C4-2B (cell line): Measurements from ENCODE around the gene OBP2A.

Experiments used
- CTCF ChIP-seq: fragments of 450-650 bp; conservative IDR thresholded peaks from 2 replicates; pipeline ENCODE4 v1.5.1; 2017; ENCODE audit warnings: mild to moderate bottlenecking
- ZFX ChIP-seq: fragments of 450-650 bp; IDR thresholded peaks from 2 replicates; pipeline ENCODE4 v1.6.1; 2017

DNA sequence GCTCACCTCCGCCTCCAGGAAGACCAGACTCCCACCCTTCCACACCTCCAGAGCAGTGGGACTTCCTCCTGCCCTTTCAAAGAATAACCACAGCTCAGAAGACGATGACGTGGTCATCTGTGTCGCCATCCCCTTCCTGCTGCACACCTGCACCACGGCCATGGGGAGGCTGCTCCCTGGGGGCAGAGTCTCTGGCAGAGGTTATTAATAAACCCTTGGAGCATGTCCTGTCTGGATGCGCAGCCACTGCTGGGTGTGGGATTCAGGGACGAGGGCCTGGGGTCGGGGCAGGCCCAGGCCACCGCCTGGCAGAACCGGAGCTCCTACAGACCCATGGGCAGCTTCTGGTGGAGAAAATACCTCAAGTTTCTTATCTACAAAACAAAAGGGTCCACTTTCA lies 20.6 kb downstream of the OBP2A start:
- no peak for TF ChIP-seq CTCF
- no peak for TF ChIP-seq ZFX
